Activated CD8-positive, alpha-beta memory T cell treated with anti-CD3 and anti-CD28 coated beads, Interleukin-2, amount 50 U/mL, for 24 hours (primary cell): ENCODE measurements around the gene KIRREL3.

ENCODE experiments used
- DNase-seq: peaks from one replicate; pipeline ENCODE4 v3.0.0-alpha.2; 2020; ENCODE audit errors: extremely low read depth

Gene KIRREL3

DNA sequence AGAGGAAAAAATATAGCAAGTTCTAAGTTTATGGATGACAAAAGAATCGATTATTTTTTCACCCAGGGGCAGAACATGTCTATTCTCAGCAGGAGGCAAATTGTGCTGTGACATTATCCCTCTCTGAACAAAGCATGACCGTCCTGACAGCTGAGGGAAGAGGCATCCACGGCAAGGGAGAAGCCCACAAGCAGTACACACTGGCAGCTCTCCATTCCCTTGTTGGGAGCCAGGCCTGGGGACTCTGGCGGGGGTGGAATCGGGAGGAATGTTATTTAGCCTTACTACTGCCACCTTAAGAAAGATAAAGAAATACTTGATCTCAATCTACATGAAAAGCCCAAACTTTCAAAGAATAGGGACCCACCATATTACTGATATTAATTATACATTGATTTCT lies 3.4 kb downstream of the KIRREL3 start:
- no peak for DNase-seq

DNA sequence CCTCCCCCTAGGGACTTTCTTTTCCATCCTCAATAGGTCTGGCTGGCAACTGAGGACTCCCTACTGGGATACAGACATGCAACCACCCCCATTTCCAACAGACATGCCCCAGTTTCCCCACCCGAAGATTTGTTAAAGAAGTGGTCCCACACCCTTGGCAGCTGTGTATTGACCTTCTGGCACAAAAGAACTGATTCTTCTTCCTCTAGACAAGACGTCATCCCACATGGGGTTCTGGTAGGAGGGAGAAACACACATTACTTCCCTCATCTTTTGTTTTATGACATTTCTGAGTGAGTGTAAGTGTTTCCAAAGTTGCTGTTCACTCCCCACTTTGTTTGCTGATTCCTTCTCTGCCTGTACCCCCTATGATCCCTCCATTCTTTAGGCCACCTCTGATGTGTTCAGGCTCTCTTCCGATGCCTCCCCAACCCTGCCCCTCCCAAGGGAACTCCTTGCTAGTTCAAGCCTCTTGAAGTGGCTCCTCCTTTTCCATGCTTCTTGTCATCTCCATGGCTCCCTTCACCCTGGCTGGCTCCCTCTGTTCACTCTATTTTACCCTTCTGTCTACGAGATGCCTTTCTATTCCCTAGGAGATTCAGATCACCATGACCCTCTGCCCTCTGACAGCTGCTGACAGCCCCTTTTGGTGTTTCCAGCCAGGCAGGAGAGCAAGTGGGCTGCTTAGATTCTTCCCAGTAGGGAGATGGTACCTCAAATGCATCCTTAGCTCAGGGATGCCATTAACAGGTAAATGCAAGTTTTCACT lies 4.3 kb downstream of the KIRREL3 start:
- DNase-seq, result no peak

DNA sequence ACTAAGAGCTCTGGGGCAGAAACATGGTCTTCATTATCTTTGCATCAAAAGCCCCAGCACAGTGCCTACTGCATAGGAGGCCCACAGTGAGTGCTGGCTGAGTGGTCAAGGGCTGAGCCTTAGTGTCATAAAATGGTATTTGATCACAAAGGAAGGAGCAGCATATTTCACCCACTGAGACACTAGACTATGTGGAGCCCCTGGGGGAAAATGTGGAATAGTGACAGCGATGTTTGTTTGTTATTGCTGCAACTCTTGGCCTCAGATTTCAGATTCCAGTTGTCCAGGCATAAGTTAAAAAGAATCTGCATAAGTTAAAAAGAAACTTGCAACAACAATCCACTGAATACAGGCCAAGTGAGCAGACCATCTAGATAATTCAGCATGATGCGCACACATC lies 7.0 kb downstream of the KIRREL3 start:
- DNase-seq, result no peak

DNA sequence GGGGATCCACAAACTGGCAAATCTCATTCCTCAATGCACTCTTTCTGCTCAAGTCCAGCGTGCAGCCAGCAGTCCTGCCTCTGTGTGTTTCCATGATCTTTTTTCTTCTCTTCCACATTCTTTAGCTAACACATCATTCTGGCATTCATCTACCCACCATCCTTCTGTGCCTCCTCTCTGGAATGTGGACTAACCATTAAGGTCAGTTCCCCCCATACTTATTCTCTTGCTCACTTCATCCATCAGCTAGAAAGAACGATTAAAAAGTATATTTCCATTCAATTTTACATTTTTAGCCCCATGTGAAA lies 7.8 kb downstream of the KIRREL3 start:
- DNase-seq, result no peak

DNA sequence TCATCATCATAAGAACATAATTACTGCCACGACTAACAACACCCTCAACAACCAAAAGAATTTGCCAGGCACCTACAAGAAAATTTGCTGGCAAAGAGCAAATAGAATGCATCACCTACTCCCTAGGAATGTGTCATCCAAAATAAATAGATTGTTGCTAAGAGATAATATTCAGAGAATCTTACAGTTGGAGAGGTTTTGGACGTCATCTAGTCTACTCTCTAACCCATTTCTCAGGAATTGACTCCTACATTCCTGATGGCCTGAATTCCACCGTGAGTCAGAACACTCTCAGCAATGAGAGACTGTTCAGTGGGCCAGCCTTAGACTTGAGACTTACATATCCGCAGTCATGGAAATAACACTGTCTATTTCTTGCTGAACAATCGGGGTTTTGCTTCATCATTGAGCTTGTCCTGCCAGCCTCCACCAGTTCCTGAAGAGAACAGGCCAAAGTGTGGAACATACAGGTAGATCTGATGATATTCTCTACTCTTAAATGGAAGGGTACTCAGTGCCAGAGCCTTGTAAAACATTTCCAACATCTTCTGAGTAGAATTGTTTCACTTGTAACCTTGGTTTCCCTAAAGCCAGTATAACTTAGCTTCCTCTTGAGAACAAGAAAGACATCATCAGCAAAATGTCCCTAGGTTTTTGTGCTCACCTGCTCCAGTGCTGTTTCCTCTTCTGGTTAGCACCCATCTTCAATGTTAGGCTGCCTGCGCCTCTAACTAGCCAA lies 8.3 kb downstream of the KIRREL3 start:
- no peak for DNase-seq

DNA sequence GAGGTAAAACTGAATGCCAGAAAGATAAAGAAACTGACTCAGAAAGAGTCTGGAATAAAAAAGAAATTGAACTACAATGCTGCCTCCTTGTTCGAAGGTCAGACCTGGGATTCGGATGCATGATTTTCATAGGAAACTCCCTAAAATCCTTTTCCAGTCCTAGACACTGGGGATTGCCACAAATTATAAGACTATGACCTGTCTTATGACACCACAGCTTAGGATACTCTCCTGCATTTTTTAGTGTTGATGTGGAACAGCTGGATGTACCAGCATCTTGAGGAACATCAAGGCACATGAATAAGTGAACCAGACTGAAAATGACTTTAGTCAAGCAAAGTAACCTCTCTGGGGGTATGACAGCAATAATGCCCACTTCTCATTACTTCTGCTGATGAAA lies 9.0 kb downstream of the KIRREL3 start:
- no peak for DNase-seq

DNA sequence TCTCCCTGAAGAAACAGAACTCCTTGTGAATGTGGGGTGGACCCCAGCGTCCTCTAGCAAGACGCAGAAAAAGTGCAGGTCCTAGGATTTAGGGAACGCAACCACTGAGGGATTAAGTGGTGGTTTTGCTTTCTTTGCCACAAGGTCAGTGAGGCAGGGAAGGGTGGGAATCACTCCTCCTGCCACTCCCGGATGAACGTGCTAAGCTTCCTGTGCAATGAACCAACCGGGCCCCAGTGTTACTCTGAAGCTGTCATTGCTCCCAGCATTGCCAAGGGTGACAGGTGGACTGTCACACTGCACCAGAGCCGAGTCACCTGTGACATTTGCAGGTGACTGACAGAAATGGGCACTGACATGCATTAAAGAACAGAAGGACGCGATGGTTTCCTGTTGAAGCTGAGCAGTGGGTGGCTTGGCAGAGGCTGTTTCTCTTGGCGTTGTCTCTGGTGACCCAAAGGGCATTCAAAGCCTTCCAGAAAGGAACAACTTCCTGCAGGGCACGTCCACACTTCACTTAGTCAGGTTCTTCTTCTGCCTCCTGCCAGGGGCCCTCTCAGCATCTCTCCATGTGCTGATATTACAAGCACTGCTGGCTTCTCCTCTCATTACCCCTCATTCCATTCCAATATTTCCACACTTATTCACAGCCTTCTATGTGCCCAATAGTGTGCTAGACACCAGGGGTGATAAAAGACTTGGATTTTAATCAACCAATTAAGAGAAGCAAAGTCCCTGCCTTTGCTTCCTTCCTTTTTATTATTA lies 9.7 kb downstream of the KIRREL3 start:
- no peak for DNase-seq

DNA sequence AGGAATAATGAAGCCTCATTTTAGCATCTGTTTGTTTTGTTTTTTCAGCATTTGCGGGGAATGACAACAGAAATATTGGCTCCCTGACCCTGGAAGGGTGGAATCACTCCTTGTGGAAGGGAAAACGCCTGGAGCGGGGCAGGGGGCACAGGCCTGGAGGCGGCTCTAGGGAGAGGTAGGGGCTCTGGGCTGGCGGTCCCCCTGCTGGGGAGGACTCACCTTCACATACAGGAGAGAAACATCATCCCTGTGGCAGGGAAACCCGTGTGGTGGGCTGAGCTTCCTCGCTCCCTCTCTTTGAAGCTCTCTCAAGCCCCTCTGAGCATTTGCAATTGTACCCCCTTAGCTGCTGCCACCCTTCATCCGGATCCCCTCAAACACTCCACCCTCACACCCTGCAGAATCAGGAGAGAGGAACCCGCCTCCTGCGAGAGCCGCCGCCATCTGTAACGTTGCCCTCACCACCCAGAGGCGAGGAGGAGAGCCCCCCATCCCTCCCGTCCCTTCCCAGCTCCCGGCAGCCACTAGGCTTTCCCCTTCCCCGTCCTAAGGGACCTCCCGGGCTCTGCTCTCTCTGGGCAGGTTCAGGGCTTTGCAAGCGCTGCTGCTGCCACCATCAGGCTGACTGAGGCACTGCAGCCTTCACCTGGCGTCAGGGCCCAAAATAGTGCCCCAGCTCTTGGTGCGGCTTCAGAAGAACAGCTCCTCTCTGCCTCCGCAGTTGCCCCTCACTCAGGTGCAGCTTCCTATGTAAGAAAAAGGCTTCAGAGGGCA lies 10.4 kb downstream of the KIRREL3 start:
- DNase-seq, result peak; percentile 5

DNA sequence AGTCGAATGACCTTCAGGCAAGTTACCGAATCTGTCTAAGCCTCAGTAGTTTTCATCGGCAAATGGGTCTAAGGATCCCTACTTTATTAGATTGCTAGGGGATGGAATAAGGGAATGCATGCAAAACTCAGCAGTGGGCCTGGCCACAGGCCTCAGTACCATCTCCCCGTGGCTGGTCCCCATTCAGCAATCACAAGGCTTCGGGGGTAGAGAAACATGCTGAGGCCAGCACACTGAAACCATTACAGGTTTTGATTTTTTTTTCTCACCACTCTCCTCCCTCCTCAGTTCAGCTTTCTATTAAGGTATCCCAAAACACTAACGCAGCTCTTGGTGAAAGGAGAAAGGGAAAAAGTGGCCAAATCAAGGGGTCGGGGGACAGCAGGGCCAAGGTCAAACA lies 11.9 kb downstream of the KIRREL3 start:
- DNase-seq, result no peak

DNA sequence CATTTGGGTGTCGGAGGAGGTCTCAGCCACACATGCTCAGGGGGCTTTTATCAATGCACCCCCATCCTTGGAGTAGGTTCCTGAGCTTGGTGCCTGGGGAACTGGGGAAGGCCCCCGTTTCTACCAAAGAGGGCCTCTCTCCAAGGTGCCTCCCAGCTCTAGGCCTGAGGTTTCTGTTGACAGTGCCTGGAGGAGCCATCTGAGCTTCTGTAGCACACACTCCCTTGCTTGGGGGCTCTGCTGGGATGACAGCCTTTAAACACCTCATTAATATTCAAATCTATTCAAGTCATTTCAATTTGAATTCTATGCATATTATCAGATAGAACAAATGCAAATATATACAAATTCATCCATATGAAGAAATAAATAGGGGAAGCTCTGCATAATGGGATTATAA lies 18.9 kb downstream of the KIRREL3 start:
- no peak for DNase-seq

DNA sequence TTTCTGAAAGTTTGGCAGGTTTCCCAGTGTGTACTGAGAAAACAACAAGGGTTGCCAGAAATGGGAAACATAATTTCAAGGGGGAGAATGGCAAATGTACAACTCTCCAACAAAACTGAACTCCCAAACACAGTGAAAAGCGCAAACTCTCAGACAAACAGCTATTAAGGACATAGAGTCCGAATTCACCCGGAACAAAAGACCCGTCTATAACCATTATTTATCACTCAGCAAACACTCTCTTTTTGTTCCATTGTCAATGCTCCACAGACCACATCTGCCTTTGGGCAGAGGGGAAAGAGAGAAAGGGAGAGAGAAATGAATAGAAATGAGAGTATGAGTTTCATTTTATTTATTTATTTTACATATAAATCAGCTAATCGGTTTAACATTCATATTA lies 21.7 kb downstream of the KIRREL3 start:
- DNase-seq, result no peak

DNA sequence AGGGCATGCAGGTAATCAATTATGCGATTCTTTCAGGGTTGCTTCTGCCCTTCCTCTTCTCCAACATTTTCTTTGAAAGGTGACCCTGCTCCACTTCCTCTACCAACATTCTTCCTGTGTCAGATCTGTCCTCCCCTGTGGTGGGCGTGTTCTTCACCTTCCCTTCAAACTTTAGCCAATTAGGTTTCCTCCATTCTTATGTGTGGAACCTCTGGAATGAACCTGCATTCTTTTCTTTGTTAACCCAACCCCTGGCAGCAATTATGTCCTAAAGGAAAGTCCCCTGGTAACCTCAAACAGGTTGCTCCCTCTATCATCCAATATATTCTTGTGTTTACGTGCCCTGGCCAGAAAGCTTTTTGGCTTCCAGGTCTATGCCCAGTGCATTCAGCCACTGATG lies 22.4 kb downstream of the KIRREL3 start:
- DNase-seq, result no peak

DNA sequence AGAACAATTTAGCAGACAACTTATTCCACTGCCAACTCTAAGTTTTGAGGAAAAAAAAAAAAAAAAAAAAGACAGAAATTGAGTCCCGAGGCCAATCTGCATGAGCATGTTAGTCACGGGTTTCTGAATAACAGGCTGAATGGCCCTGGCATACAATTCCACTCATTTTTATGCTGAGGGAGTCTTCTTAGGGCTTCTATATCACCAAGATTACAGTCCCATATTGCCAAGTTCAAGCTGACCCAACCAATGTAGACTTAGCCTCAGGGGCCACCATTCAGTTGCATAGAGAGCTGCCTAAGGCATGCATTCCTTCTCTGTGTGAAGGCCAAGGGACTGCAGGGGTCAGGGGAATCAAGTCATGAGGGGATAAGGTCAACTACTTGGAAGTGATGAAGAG lies 27.5 kb downstream of the KIRREL3 start:
- DNase-seq, result no peak

DNA sequence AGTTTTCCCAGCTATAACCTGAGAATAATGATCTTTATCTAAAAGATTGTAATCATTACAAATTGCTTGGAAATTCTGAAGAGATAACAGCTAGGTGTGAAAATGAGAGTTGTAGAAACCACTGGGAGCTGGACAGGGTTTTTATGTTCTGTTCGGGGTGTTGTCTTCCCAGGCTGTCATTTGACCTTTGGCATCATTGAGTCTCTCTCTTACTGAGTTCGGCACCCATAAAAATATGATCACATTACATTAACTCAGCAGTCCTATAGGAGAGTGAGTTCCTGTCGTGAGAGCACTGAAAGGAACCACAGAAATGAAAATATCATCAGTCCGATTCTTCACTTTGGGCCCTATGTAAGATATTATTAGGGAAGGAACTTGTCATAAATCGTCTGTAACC lies 29.3 kb downstream of the KIRREL3 start:
- DNase-seq, result no peak

DNA sequence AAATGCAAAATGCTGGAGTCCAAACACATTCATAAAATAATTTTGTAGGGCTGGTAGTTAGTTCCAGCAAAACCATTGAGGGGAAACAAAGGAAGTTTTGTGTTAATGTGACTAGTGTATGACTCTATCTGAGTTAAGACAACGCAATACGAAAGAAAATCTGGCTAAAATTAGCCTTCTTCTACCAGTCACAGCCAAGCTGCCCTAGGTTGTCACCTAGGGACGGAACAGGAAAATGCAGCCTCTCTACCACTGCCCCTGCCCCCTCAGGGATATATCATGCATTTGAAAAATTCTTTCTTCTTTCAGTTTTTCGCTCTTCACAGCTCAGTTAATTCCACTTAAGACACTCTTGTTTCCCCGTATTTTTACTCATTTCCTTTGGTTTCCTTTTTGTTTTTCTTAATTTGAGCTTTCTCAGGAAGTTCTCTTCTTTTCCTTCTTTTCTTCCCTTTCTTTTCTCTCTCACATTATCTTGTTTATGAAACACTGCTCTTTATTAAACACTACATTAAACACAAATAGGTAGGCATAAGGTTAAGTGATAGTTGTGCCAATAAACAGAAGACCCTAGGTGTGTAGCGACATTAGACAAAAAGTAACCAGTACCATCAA lies 30.6 kb downstream of the KIRREL3 start:
- no peak for DNase-seq

DNA sequence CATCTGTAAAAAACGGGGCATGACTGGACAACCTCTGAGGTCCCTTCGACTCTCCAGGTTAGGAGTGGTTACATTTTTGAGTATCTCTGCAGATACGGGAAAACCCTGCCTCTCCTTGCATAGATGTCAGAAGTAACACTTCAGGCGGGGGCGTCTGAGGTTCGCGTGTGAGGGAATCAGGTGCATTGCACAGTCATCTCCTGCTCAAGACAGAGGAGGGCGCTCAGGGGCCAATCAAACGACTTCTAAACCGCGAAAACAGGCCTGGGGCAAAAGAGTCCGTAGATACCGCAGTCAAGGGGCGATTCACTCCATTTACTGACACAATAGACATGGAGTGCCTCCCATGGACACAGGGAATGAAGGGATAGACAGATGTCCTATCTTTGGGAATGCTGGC lies 31.7 kb downstream of the KIRREL3 start:
- no peak for DNase-seq

DNA sequence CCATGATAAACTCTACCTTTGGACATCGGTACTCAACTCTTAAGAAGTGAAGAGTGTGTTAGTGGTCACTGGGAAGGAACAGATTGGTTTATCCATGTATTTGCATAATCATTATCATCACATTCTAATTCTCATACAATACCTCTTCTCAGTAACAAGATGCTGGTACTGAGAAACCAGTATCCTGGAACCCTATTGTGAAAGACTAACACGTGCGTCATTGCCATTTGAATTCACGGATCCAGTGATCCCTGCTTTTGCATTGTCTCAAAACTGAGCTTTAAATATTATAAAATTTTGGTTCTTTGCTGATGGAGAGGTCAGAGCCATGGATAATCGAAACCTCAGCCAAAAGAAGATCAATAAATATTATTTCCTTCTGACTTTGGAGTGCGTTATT lies 35.2 kb downstream of the KIRREL3 start:
- DNase-seq, result no peak

DNA sequence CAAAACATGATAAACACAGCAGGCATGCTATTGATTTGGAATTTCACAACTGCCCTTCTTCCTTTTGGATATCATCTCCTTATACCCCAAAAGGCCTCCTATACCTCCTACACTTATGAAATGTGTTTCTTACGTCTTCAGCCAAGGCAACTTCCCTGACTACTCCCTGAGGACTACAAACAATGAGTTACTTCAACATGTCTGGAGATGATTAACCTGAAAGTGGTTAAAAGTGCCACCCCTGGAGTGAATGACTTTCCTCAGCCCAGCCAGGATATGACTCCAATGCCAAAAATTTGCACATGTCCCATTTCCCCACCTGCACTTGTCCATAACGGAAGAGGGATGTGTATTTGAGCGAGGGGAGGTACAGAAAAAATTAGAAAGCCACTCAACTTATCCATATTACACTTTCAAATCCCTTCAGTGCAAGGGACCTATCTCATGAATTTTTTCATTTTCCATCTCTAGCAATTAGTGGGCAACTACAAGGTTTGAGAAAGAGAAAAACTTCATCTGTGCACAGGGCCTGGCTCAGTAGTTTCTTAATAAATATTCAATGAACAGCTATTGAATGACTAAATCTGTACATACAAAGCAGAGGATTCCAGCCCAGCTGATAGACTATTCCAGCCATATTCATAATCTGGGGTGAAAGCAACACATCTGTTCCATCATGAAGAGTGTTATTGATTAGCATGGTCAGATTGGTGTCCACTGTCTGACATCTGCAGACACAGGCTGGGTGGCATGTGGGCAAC lies 36.8 kb downstream of the KIRREL3 start:
- DNase-seq, result no peak

DNA sequence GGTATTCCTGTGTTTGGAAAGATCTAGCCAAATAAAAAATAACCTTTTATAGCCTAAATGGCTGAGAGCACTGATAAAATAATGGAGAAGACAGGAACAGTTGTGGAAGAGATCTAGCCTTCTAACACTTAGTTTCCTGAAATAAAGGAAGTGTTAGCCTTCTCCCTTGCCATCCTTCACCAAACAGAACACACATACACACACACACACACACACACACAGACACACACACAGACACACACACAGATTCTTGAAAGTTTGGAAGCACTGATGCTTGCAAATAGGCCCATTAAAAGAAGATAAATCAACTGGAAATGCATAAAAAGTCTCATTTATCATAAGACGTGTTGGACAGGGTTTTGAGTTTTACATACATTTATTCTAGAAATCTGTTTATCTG lies 37.5 kb downstream of the KIRREL3 start:
- DNase-seq, result no peak

DNA sequence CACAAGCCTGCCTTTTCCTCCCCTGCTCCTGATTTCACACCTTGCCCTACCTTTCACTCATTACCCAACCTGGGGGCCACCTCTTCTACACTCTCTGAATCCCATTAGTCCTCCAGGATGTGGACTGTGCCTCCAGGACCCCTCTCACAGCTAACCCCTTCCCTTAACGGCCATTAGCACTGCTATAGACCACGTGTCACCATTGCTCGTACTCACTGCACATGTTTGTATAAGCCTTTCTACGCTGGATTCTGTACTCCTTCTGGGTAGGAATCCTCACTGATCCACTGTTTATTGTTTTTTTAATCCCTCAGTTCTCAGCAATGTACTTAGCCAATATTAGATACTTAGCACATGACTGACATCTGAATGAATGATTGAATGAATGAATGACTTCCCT lies 40.9 kb downstream of the KIRREL3 start:
- no peak for DNase-seq

DNA sequence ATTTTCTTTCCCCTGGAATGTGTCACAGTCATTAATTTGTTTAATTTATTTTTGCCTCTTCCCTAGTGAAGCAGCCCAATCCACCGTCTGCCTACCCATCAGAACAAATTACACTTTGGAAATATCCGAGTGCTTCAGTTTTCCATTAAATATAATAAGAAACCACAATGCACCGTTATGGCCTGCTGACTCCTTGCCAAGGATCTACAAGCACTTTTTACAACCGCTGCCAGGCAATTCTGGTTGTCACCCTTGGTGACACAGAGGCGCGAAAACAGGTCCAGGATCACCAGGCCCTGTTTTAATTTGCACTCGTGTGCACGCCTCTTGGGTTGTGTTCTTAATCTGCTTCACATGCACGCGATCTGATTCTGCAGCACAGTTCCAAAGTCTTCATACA lies 43.9 kb downstream of the KIRREL3 start:
- no peak for DNase-seq
